GM12878 (cell line): ENCODE measurements around the gene KIRREL2. TPM values are rescaled to one million over a fixed set of nuclear protein-coding genes. Genes with fewer than 3 reads are reported as not detected.

Source experiments
- ATAC-seq: fragments of 200-7000 bp; cut with Tn5 transposase; 3 replicates; pipeline ENCODE4 v1.9.1; 2020; ENCODE audit warnings: mild to moderate bottlenecking, moderate library complexity
- BruUV-seq: library from RNA; stranded (reverse); fragments of 400-500 nt; replicated peaks from 2 replicates; lab custom pipeline; 2021; lab: Mats Ljungman, UMichigan
- CTCF ChIA-PET: fragments of 300-600 bp; sonication (Branson Sonifier 250); formaldehyde crosslinking; extraction: SDS; loops from one replicate; lab custom pipeline; 2021; ENCODE audit warnings: inconsistent platforms; lab: Yijun Ruan, JAX
- POLR2A ChIA-PET: fragments of 350-600 bp; formaldehyde crosslinking; extraction: SDS; loops from one replicate; lab custom pipeline; 2021; ENCODE audit warnings: inconsistent platforms; lab: Charles Lee
- RAD21 ChIA-PET: fragments of 300-600 bp; sonication (Branson Sonifier 250); formaldehyde crosslinking; loops from one replicate; lab custom pipeline; 2023; ENCODE audit warnings: antibody characterized with exemption; ENCODE audit not compliant: unreplicated experiment; lab: Charles Lee
- SMC1A ChIA-PET: fragments of 300-600 bp; sonication (Branson Sonifier 250); formaldehyde crosslinking; loops from one replicate; lab custom pipeline; 2023; ENCODE audit not compliant: unreplicated experiment, uncharacterized antibody; lab: Charles Lee
- DNase-seq: peaks from one replicate; pipeline ENCODE4 v3.0.0-alpha.2; 2011; ENCODE audit warnings: low read depth, low spot score
- FAIRE-seq: peaks from 3 replicates; lab custom pipeline; 2011; peaks lifted over from hg19 to GRCh38; lab: Jason Lieb, UNC
- H2AFZ ChIP-seq: 2 replicates; pipeline ENCODE4 v1.6.0; 2011; ENCODE audit warnings: low read depth, low read length, control low read depth; ENCODE audit not compliant: control insufficient read depth
- H3K27ac ChIP-seq: 2 replicates; pipeline ENCODE4 v1.5.1; 2011; ENCODE audit warnings: control low read depth; ENCODE audit not compliant: control insufficient read depth, insufficient read depth
- H3K27me3 ChIP-seq, 2 experiments: replicated peaks in 1 of 2; 2 replicates each; pipeline versions ENCODE4 v1.6.0 to v1.6.1; 2011; ENCODE audit warnings: low read length in 1 of 2; ENCODE audit not compliant: control insufficient read depth in 2 of 2, insufficient read depth in 2 of 2
- H3K36me3 ChIP-seq, 2 experiments: 2 replicates each; pipeline ENCODE4 v1.5.1; 2011; ENCODE audit warnings: low read length in 1 of 2; ENCODE audit not compliant: control insufficient read depth in 2 of 2, insufficient read depth in 2 of 2
- H3K4me1 ChIP-seq: 2 replicates; pipeline ENCODE4 v1.6.1; 2011; ENCODE audit warnings: mild to moderate bottlenecking, low read length, moderate library complexity, mixed read lengths; ENCODE audit not compliant: control insufficient read depth, insufficient read depth
- H3K4me2 ChIP-seq: 2 replicates; pipeline ENCODE4 v1.6.0; 2011; ENCODE audit warnings: control low read depth; ENCODE audit not compliant: control insufficient read depth, insufficient read depth
- H3K4me3 ChIP-seq: fragments of 200-600 bp; sonication (generic); 2 replicates; pipeline ENCODE4 v1.5.1; 2016
- H3K79me2 ChIP-seq: 2 replicates; pipeline ENCODE4 v1.6.0; 2011; ENCODE audit warnings: low read length; ENCODE audit not compliant: control insufficient read depth, insufficient read depth
- H3K9ac ChIP-seq: 2 replicates; pipeline ENCODE4 v1.8.0; 2011; ENCODE audit warnings: low read length, control low read depth, mixed read lengths; ENCODE audit not compliant: control insufficient read depth, insufficient read depth
- H3K9me3 ChIP-seq: replicated peaks from 3 replicates; pipeline ENCODE4 v1.5.1; 2011; ENCODE audit warnings: mild to moderate bottlenecking, low read length; ENCODE audit not compliant: control insufficient read depth, insufficient read depth
- H4K20me1 ChIP-seq: 2 replicates; pipeline ENCODE4 v1.6.0; 2011; ENCODE audit not compliant: control insufficient read depth, insufficient read depth
- ATF3 ChIP-seq: IDR thresholded peaks from 2 replicates; pipeline ENCODE4 v1.6.1; 2011; ENCODE audit warnings: low read depth, mild to moderate bottlenecking, low read length, moderate library complexity, borderline replicate concordance; ENCODE audit errors: extremely low read depth
- BCL3 ChIP-seq: IDR thresholded peaks from 2 replicates; pipeline ENCODE4 v1.6.1; 2011; ENCODE audit warnings: borderline replicate concordance, low read depth, mild to moderate bottlenecking, moderate library complexity, low read length; ENCODE audit not compliant: insufficient read depth, poor library complexity, severe bottlenecking
- CEBPB ChIP-seq, 2 experiments: fragments of 150-350 bp in 1 of 2; IDR thresholded peaks; 2 replicates each; pipeline ENCODE4 v1.6.1; 2012 to 2014; ENCODE audit warnings: low read depth in 2 of 2, low read length in 2 of 2, borderline replicate concordance in 1 of 2, inconsistent platforms in 1 of 2
- CHD1 ChIP-seq: IDR thresholded peaks from 2 replicates; pipeline ENCODE4 v1.6.1; 2012; ENCODE audit warnings: low read depth, low read length, improper control_type of control experiment
- CTCF ChIP-seq, 3 experiments: IDR thresholded peaks in 2 of 3; conservative IDR thresholded peaks in 1 of 3; 2 replicates each; pipeline ENCODE4 v1.5.1; 2011; ENCODE audit warnings: low read depth in 3 of 3, low read length in 3 of 3, mild to moderate bottlenecking in 3 of 3, control low read depth in 2 of 3, moderate library complexity in 2 of 3, inconsistent platforms in 1 of 3, mixed read lengths in 1 of 3; ENCODE audit not compliant: control insufficient read depth in 2 of 3, insufficient read depth in 1 of 3; ENCODE audit errors: extremely low read depth in 1 of 3
- EGR1 ChIP-seq, 2 experiments: IDR thresholded peaks; 1 replicate in 1 of 2; 2 replicates in 1 of 2; pipeline ENCODE4 v1.6.1; 2011 to 2012; ENCODE audit warnings: low read depth in 2 of 2, low read length in 2 of 2, borderline replicate concordance in 1 of 2, mild to moderate bottlenecking in 1 of 2, moderate library complexity in 1 of 2
- IRF3 ChIP-seq: fragments of 450-650 bp; IDR thresholded peaks from 2 replicates; pipeline ENCODE4 v1.6.1; 2014; ENCODE audit warnings: mild to moderate bottlenecking
- LARP7 ChIP-seq: fragments of 450-650 bp; IDR thresholded peaks from 2 replicates; pipeline ENCODE4 v1.6.1; 2017; ENCODE audit warnings: mild to moderate bottlenecking
- MEF2B ChIP-seq: fragments of 450-650 bp; IDR thresholded peaks from 2 replicates; pipeline ENCODE4 v1.6.1; 2018; ENCODE audit warnings: mild to moderate bottlenecking, moderate library complexity; ENCODE audit not compliant: partially characterized antibody, poor library complexity, severe bottlenecking
- MTA2 ChIP-seq: fragments of 450-650 bp; IDR thresholded peaks from 2 replicates; pipeline ENCODE4 v1.6.1; 2016; ENCODE audit warnings: low read depth, mild to moderate bottlenecking, moderate library complexity
- RFX5 ChIP-seq: IDR thresholded peaks from 2 replicates; pipeline ENCODE4 v1.6.1; 2011; ENCODE audit warnings: low read depth, low read length, improper control_type of control experiment
- RUNX3 ChIP-seq: IDR thresholded peaks from 2 replicates; pipeline ENCODE4 v1.6.1; 2012; ENCODE audit warnings: low read length, inconsistent platforms
- SREBF1 ChIP-seq: IDR thresholded peaks from 2 replicates; pipeline ENCODE4 v1.6.1; 2012; ENCODE audit warnings: mild to moderate bottlenecking, low read length
- ZBTB40 ChIP-seq: fragments of 450-650 bp; IDR thresholded peaks from 2 replicates; pipeline ENCODE4 v1.6.1; 2016; ENCODE audit warnings: mild to moderate bottlenecking, moderate library complexity, borderline replicate concordance
- ZNF24 ChIP-seq: fragments of 450-650 bp; IDR thresholded peaks from 2 replicates; pipeline ENCODE4 v1.6.1; 2017; ENCODE audit warnings: antibody characterized with exemption, mild to moderate bottlenecking
- WGBS: methylation state at CpG from one replicate; pipeline ENCODE4 v1.1.6; 2016; ENCODE audit warnings: low lambda C conversion rate; ENCODE audit not compliant: insufficient replicate concordance, insufficient coverage; ENCODE audit errors: missing lambda C conversion rate; 5-methylcytosine and 5-hydroxymethylcytosine counted together
- in situ Hi-C: fragments of 300-500 bp; cut with MboI; formaldehyde crosslinking; loops from 9 replicates; pipeline ENCODE4 v1.14.3; 2018; ENCODE audit warnings: mixed read lengths
- intact Hi-C: fragments of 100-400 bp; cut with micrococcal nuclease; formaldehyde crosslinking; loops from one replicate; pipeline ENCODE4 v1.14.2; 2022; ENCODE audit not compliant: unreplicated experiment
- polyA plus RNA-seq, 11 experiments: library from polyadenylated mRNA; depleted of rRNA in 4 of 11; unstranded in 6 of 11; stranded (reverse) in 5 of 11; fragments of >200 nt; fragmentation: Nextera tagmentation in 4 of 11; fragmentation: Illumina TruSeq in 1 of 11; extraction: Ambion mirVana in 4 of 11; extraction: Trizol in 1 of 11; gene quantifications; 1 replicate in 1 of 11; 2 replicates in 10 of 11; pipeline versions ENCODE4 v1.2.1 to v1.2.3, GENCODE V29; 2011 to 2016; ENCODE audit warnings: inconsistent platforms in 2 of 11, missing spikeins in 2 of 11, low read depth in 1 of 11
- total RNA-seq, 4 experiments: library from RNA; depleted of rRNA in 3 of 4; stranded (reverse); fragments of >200 nt in 3 of 4; fragmentation: Illumina TruSeq in 1 of 4; extraction: Trizol in 1 of 4; gene quantifications; 2 replicates each; pipeline versions ENCODE4 v1.2.1 to v1.2.3, GENCODE V29; 2013 to 2021

Gene KIRREL2
- total and polyA plus RNA-seq, 10 of the 15 experiments (the other 5 are each of a cell fraction or from before 2014, with no cell fraction given), result 0.03 to 0.06 TPM; not detected in 8

GRCh38 chr19:35833972-35834371 lies 22.7 kb upstream of the KIRREL2 start:
- Histone ChIP-seq H3K36me3 (no peaks in the 10 kb centered on the region), H3K4me2 (no peak overlapping the region), H3K27ac (no peak overlapping the region), H4K20me1 (no peaks in the 10 kb centered on the region; the same call in 1 of the 2 replicates), H3K9ac (no peak overlapping the region), H3K9me3 (no peaks in the 10 kb centered on the region), H3K79me2 (no peaks in the 10 kb centered on the region), H3K4me1 (no peaks in the 10 kb centered on the region), H3K4me3 (no peak overlapping the region), H3K27me3 (no peaks in the 10 kb centered on the region; a peak in 2 of 4 replicates), H2AFZ (no peak overlapping the region)
- ChIA-PET POLR2A (no interaction called here), RAD21 (interaction anchor here (0.6 kb wide), 1 partner anchor 140 kb away, joined by 4 read pairs; no protein-coding TSS in a partner anchor), CTCF (no interaction called here), SMC1A (interaction anchor here (0.9 kb wide), 1 partner anchor 97 kb away, joined by 3 read pairs; no protein-coding TSS in a partner anchor)
- in situ Hi-C loops (no loop called here), intact Hi-C loops (no loop called here)
- peak; percentile 28; the same call in 2 of the 3 replicates for ATAC-seq
- 24% methylated on average over 7 of the region's 7 CpGs for WGBS
- DNase-seq, result no peak
- BruUV-seq, result no TSS peak
- FAIRE-seq, result no peak
- no peak for TF ChIP-seq EGR1 (IDR thresholded peaks at IDR 0.05; ENCODE audit: borderline replicate concordance in 1 of 2, low read depth in 2 of 2, low read length in 2 of 2)
- no peak for TF ChIP-seq LARP7
- no peak for TF ChIP-seq RUNX3
- no peak for TF ChIP-seq CTCF (IDR thresholded peaks at IDR 0.05 in 2 of 3, conservative IDR thresholded peaks at IDR 0.05 in 1 of 3; ENCODE audit: control insufficient read depth in 2 of 3, extremely low read depth in 1 of 3, insufficient read depth in 1 of 3, low read depth in 3 of 3, low read length in 3 of 3)
- TF ChIP-seq MTA2, result no peak
- no peak for TF ChIP-seq RFX5
- TF ChIP-seq BCL3, result no peak
- no peak for TF ChIP-seq MEF2B
- no peak for TF ChIP-seq CHD1
- no peak for TF ChIP-seq ATF3
- no peak for TF ChIP-seq SREBF1
- no peak for TF ChIP-seq ZBTB40
- TF ChIP-seq IRF3, result no peak
- no peak for TF ChIP-seq ZNF24
- TF ChIP-seq CEBPB (IDR thresholded peaks at IDR 0.05; ENCODE audit: borderline replicate concordance in 1 of 2, low read depth in 2 of 2, low read length in 2 of 2), result no peak
